GM23338 (cell line): ENCODE data around the gene PYY. TPM values are rescaled to one million over a fixed set of nuclear protein-coding genes. Genes with fewer than 3 reads are reported as not detected.

Source experiments
- ATAC-seq: fragments of 200-7000 bp; cut with Tn5 transposase; 3 replicates; pipeline ENCODE4 v1.9.1; 2020
- DNase-seq: peaks from one replicate; pipeline ENCODE4 v3.0.0-alpha.2; 2015; ENCODE audit warnings: low spot score
- H2AFZ ChIP-seq: fragments of 200-600 bp; sonication (generic); 2 replicates; pipeline ENCODE4 v1.8.0; 2016; ENCODE audit warnings: antibody characterized with exemption, mild to moderate bottlenecking, moderate library complexity
- H3F3A ChIP-seq: fragments of 200-600 bp; sonication (generic); replicated peaks from 2 replicates; pipeline ENCODE4 v1.8.0; 2017; ENCODE audit warnings: antibody characterized with exemption, mixed run types, low read depth
- H3K27ac ChIP-seq: fragments of 200-600 bp; sonication (generic); 2 replicates; pipeline ENCODE4 v1.6.1; 2016; ENCODE audit warnings: low read depth
- H3K27me3 ChIP-seq: fragments of 200-600 bp; sonication (generic); 2 replicates; pipeline ENCODE4 v1.8.0; 2016; ENCODE audit warnings: mild to moderate bottlenecking, mixed run types, moderate library complexity; ENCODE audit not compliant: insufficient read depth
- H3K36me3 ChIP-seq: fragments of 200-600 bp; sonication (generic); 2 replicates; pipeline ENCODE4 v1.8.0; 2016; ENCODE audit warnings: mild to moderate bottlenecking; ENCODE audit not compliant: insufficient read depth
- H3K4me1 ChIP-seq: fragments of 200-600 bp; sonication (generic); 2 replicates; pipeline ENCODE4 v1.8.0; 2016; ENCODE audit warnings: mild to moderate bottlenecking, moderate library complexity; ENCODE audit not compliant: insufficient read depth
- H3K4me2 ChIP-seq: fragments of 200-600 bp; sonication (generic); 2 replicates; pipeline ENCODE4 v1.7.1; 2017; ENCODE audit warnings: mixed run types
- H3K4me3 ChIP-seq: fragments of 200-600 bp; sonication (generic); 2 replicates; pipeline ENCODE4 v1.6.1; 2016; ENCODE audit warnings: mixed run types
- H3K79me2 ChIP-seq: fragments of 200-600 bp; sonication (generic); replicated peaks from 2 replicates; pipeline ENCODE4 v1.8.0; 2017; ENCODE audit warnings: mild to moderate bottlenecking; ENCODE audit not compliant: insufficient read depth
- H3K9me2 ChIP-seq: fragments of 200-600 bp; sonication (generic); 2 replicates; pipeline ENCODE4 v1.8.0; 2017; ENCODE audit not compliant: insufficient read depth
- H4K20me1 ChIP-seq: fragments of 200-600 bp; sonication (generic); replicated peaks from 2 replicates; pipeline ENCODE4 v1.8.0; 2017; ENCODE audit warnings: mild to moderate bottlenecking; ENCODE audit not compliant: insufficient read depth
- H3K27ac Mint-ChIP-seq: 2 replicates; pipeline ENCODE4 v1.8.0; 2020; ENCODE audit warnings: inconsistent platforms, mild to moderate bottlenecking, moderate library complexity, mixed read lengths
- H3K27me3 Mint-ChIP-seq: 3 replicates; pipeline ENCODE4 v1.8.0; 2022; ENCODE audit warnings: low read depth, mild to moderate bottlenecking, moderate library complexity, mixed read lengths, inconsistent platforms; ENCODE audit not compliant: insufficient read depth, poor library complexity
- H3K36me3 Mint-ChIP-seq: 3 replicates; pipeline ENCODE4 v1.8.0; 2021; ENCODE audit warnings: low read depth, mild to moderate bottlenecking, inconsistent platforms, moderate library complexity, mixed read lengths
- H3K4me1 Mint-ChIP-seq: 3 replicates; pipeline ENCODE4 v1.8.0; 2020; ENCODE audit warnings: mild to moderate bottlenecking, inconsistent platforms, mixed read lengths
- H3K4me3 Mint-ChIP-seq: 3 replicates; pipeline ENCODE4 v1.8.0; 2021; ENCODE audit warnings: moderate library complexity, mild to moderate bottlenecking, inconsistent platforms, mixed read lengths
- H3K9me3 Mint-ChIP-seq: 3 replicates; pipeline ENCODE4 v1.8.0; 2020; ENCODE audit warnings: moderate library complexity, mild to moderate bottlenecking, inconsistent platforms, mixed read lengths
- CREB1 ChIP-seq: fragments of 250-450 bp; sonication (Bioruptor Pico); IDR thresholded peaks from 2 replicates; pipeline ENCODE4 v1.5.0; 2020; ENCODE audit warnings: low read depth, mild to moderate bottlenecking, moderate library complexity
- EZH2 ChIP-seq: fragments of 200-600 bp; sonication (generic); IDR thresholded peaks from one replicate; pipeline ENCODE4 v1.8.0; 2017; ENCODE audit warnings: antibody characterized with exemption, mild to moderate bottlenecking, low read depth; ENCODE audit not compliant: unreplicated experiment
- POLR2AphosphoS5 ChIP-seq: IDR thresholded peaks from 2 replicates; pipeline ENCODE4 v1.6.1; 2016; ENCODE audit warnings: antibody characterized with exemption, low read depth
- ZNF114 ChIP-seq: fragments of 250-450 bp; sonication (Bioruptor Pico); IDR thresholded peaks from 2 replicates; pipeline ENCODE4 v1.5.0; 2020; ENCODE audit warnings: mild to moderate bottlenecking, moderate library complexity
- polyA plus RNA-seq: library from polyadenylated mRNA; unstranded; fragments of >200 nt; fragmentation: Nextera tagmentation; extraction: Ambion mirVana; gene quantifications from 2 replicates; pipeline ENCODE4 v1.2.1, GENCODE V29; 2016
- total RNA-seq: library from RNA; depleted of rRNA; stranded (reverse); fragments of >200 nt; shearing (Covaris generic); gene quantifications from 2 replicates; pipeline ENCODE4 v1.2.3, GENCODE V29; 2014
- TF ChIP-seq, protein P1 (sequence below): fragments of 250-450 bp; sonication (Bioruptor Pico); IDR thresholded peaks from 2 replicates; pipeline ENCODE4 v1.5.0; 2020; ENCODE audit warnings: mild to moderate bottlenecking, moderate library complexity
- TF ChIP-seq, protein P2 (sequence below): IDR thresholded peaks from 2 replicates; pipeline ENCODE4 v1.6.1; 2016; ENCODE audit warnings: antibody characterized with exemption

The PYY gene
- total and polyA plus RNA-seq, 2 experiments from 2014 or later, result 0.56 to 8.5 TPM

DNA sequence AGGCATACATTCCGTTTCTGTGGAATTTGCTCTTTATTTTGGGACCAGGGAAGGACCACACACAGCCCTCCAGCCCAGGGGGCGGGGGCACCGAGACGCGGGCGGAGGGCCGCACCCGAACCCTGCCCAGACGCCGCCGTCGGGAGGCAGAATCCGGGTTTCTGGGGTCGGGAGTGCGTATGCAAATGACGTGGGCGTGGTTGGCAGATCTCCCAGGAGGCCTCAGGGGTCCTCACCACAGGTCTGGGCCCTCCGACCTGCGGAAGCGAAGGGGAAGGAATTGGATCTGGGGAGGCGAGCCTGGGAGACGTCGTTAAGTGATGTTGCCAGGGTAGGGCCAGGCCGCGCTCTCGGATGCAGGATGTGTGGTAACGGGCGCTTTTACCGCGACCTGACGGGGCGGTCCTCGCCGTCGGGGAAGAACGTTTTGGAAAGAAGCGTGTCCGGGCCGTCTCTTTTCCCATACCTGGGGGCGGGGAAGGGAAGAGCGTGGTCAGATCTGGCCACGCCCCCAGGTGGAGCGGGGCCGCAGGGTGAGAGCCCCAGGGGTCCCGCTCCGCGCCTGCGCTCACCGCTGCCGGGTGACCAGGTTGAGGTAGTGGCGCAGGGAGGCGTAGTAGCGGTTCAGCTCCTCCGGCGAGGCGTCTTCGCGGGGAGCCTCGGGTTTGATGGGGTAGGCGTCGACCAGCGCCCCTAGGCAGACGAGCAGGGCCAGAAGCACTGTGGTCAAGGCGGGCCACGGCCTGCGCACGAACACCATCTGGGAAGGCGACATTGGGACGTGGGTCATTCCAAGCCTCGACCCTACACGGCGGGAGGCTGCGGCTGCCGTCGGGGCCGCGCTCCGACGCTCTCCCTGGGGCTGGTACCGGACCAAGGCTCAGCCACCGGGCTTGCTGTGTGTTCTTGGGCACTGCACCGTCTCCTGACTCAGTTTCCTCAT, 745 bp downstream of the PYY start:
- Histone ChIP-seq H3K4me3 (peak overlapping the region; percentile 91), H3K4me2 (peak overlapping the region; percentile 98), H3K36me3 (no peaks in the 10 kb centered on the region), H3K79me2 (no peaks in the 10 kb centered on the region), H3F3A (no peaks in the 10 kb centered on the region), H3K27ac (no peak overlapping the region; the same call in 1 of the 2 replicates), H4K20me1 (no peaks in the 10 kb centered on the region), H3K4me1 (peaks cover 5% of the 10 kb centered on the region; the same call in 1 of the 2 replicates), H3K9me2 (no peaks in the 10 kb centered on the region), H3K27me3 (peaks cover 36% of the 10 kb centered on the region), H2AFZ (peak overlapping the region; percentile 98)
- H3K27ac Mint-ChIP-seq, result peak overlapping the region; percentile 99
- peak overlapping the region; percentile 92 for H3K4me3 Mint-ChIP-seq
- DNase-seq, result peak; percentile 97
- ATAC-seq, result peak; percentile 84
- no peaks in the 10 kb centered on the region for H3K9me3 Mint-ChIP-seq
- TF ChIP-seq EZH2 (no peak), ZNF114 (CRISPR knock-in tag) (no peak), CREB1 (CRISPR knock-in tag) (0 out of 2 replicates have a peak, but pooled peaks have one; percentile 2), POLR2AphosphoS5 (peak; percentile 93)
- TF ChIP-seq, protein P1, sequence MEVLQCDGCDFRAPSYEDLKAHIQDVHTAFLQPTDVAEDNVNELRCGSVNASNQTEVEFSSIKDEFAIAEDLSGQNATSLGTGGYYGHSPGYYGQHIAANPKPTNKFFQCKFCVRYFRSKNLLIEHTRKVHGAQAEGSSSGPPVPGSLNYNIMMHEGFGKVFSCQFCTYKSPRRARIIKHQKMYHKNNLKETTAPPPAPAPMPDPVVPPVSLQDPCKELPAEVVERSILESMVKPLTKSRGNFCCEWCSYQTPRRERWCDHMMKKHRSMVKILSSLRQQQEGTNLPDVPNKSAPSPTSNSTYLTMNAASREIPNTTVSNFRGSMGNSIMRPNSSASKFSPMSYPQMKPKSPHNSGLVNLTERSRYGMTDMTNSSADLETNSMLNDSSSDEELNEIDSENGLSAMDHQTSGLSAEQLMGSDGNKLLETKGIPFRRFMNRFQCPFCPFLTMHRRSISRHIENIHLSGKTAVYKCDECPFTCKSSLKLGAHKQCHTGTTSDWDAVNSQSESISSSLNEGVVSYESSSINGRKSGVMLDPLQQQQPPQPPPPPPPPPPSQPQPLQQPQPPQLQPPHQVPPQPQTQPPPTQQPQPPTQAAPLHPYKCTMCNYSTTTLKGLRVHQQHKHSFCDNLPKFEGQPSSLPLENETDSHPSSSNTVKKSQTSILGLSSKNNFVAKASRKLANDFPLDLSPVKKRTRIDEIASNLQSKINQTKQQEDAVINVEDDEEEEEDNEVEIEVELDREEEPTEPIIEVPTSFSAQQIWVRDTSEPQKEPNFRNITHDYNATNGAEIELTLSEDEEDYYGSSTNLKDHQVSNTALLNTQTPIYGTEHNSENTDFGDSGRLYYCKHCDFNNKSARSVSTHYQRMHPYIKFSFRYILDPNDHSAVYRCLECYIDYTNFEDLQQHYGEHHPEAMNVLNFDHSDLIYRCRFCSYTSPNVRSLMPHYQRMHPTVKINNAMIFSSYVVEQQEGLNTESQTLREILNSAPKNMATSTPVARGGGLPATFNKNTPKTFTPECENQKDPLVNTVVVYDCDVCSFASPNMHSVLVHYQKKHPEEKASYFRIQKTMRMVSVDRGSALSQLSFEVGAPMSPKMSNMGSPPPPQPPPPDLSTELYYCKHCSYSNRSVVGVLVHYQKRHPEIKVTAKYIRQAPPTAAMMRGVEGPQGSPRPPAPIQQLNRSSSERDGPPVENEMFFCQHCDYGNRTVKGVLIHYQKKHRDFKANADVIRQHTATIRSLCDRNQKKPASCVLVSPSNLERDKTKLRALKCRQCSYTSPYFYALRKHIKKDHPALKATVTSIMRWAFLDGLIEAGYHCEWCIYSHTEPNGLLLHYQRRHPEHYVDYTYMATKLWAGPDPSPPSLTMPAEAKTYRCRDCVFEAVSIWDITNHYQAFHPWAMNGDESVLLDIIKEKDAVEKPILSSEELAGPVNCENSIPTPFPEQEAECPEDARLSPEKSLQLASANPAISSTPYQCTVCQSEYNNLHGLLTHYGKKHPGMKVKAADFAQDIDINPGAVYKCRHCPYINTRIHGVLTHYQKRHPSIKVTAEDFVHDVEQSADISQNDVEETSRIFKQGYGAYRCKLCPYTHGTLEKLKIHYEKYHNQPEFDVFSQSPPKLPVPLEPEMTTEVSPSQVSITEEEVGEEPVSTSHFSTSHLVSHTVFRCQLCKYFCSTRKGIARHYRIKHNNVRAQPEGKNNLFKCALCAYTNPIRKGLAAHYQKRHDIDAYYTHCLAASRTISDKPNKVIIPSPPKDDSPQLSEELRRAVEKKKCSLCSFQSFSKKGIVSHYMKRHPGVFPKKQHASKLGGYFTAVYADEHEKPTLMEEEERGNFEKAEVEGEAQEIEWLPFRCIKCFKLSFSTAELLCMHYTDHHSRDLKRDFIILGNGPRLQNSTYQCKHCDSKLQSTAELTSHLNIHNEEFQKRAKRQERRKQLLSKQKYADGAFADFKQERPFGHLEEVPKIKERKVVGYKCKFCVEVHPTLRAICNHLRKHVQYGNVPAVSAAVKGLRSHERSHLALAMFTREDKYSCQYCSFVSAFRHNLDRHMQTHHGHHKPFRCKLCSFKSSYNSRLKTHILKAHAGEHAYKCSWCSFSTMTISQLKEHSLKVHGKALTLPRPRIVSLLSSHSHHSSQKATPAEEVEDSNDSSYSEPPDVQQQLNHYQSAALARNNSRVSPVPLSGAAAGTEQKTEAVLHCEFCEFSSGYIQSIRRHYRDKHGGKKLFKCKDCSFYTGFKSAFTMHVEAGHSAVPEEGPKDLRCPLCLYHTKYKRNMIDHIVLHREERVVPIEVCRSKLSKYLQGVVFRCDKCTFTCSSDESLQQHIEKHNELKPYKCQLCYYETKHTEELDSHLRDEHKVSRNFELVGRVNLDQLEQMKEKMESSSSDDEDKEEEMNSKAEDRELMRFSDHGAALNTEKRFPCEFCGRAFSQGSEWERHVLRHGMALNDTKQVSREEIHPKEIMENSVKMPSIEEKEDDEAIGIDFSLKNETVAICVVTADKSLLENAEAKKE (CRISPR knock-in tag), result no peak
- TF ChIP-seq, protein P2, sequence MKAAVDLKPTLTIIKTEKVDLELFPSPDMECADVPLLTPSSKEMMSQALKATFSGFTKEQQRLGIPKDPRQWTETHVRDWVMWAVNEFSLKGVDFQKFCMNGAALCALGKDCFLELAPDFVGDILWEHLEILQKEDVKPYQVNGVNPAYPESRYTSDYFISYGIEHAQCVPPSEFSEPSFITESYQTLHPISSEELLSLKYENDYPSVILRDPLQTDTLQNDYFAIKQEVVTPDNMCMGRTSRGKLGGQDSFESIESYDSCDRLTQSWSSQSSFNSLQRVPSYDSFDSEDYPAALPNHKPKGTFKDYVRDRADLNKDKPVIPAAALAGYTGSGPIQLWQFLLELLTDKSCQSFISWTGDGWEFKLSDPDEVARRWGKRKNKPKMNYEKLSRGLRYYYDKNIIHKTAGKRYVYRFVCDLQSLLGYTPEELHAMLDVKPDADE, result 0 out of 2 replicates have a peak, but pooled peaks have one; percentile 46
- H3K36me3 Mint-ChIP-seq, result no peaks in the 10 kb centered on the region
- H3K4me1 Mint-ChIP-seq, result peaks cover 11% of the 10 kb centered on the region; the same call in 2 of the 3 replicates
- H3K27me3 Mint-ChIP-seq, result peaks cover 31% of the 10 kb centered on the region
